Lower leg skin (tissue), 4 donors: ENCODE measurements around the gene ZNF397. TPM values are rescaled to one million over a fixed set of nuclear protein-coding genes. Genes with fewer than 3 reads are reported as not detected.

Experiments
- DNase-seq, 2 donors: peaks; one replicate each; pipeline ENCODE4 v3.0.0-alpha.2; 2019; ENCODE audit warnings: low spot score in 2 of 2
- H3K4me3 ChIP-seq: fragments of 200-600 bp; sonication (generic); 2 replicates; pipeline ENCODE4 v1.5.1; 2017; ENCODE audit warnings: mild to moderate bottlenecking, low read depth; ENCODE audit not compliant: poor library complexity, severe bottlenecking
- POLR2A ChIP-seq, 2 donors: fragments of 450-650 bp; IDR thresholded peaks; one replicate each; pipeline ENCODE4 v1.6.1; 2016 to 2017; ENCODE audit warnings: antibody characterized with exemption in 2 of 2, mild to moderate bottlenecking in 1 of 2, moderate library complexity in 1 of 2
- WGBS, 2 donors: methylation state at CpG; one replicate each; pipeline ENCODE4 v1.1.5; 2018; 5-methylcytosine and 5-hydroxymethylcytosine counted together
- intact Hi-C: fragments of 100-400 bp; cut with DNase I; formaldehyde crosslinking; loops from one replicate; pipeline ENCODE4 v1.15.0; 2023; ENCODE audit warnings: low total_unique reads
- total RNA-seq, 4 donors: library from RNA; depleted of rRNA; stranded (reverse); fragments of >200 nt; gene quantifications; one replicate each; pipeline ENCODE4 v1.1.0, GENCODE V29; 2016
- TF ChIP-seq, protein P1 (sequence below), 3 donors: fragments of 450-650 bp; IDR thresholded peaks; one replicate each; pipeline ENCODE4 v1.5.1; 2016; ENCODE audit warnings: antibody characterized with exemption in 3 of 3, mild to moderate bottlenecking in 3 of 3, moderate library complexity in 2 of 3

Gene ZNF397
- total RNA-seq, 4 donors from 2014 or later = 13.2 to 26.9 (median 19.5) TPM

DNA sequence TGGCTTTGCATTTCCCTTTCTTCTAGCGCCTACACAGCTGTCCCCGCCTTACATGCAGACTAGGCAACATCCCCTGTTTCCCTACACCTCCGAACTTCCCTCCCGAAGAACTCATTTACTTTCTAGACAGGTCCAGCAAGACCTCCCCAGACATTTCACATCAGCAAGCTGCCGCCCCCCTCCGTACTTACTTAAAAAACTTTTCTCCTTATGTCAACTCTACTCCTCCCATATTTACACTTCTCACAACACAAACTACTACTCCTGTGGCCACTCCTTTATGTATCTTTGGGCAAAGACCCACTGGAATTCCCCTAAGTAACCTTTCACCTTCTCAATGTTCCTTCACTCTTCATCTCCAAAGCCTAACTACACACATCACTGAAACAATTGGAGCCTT lies 20.4 kb upstream of the ZNF397 start:
- intact Hi-C loops = no loop called here
- TF ChIP-seq, protein P1, sequence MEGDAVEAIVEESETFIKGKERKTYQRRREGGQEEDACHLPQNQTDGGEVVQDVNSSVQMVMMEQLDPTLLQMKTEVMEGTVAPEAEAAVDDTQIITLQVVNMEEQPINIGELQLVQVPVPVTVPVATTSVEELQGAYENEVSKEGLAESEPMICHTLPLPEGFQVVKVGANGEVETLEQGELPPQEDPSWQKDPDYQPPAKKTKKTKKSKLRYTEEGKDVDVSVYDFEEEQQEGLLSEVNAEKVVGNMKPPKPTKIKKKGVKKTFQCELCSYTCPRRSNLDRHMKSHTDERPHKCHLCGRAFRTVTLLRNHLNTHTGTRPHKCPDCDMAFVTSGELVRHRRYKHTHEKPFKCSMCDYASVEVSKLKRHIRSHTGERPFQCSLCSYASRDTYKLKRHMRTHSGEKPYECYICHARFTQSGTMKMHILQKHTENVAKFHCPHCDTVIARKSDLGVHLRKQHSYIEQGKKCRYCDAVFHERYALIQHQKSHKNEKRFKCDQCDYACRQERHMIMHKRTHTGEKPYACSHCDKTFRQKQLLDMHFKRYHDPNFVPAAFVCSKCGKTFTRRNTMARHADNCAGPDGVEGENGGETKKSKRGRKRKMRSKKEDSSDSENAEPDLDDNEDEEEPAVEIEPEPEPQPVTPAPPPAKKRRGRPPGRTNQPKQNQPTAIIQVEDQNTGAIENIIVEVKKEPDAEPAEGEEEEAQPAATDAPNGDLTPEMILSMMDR (IDR thresholded peaks at IDR 0.05) = no peak
- no peak for TF ChIP-seq POLR2A (IDR thresholded peaks at IDR 0.05)
- no peak overlapping the region for H3K4me3 ChIP-seq
- DNase-seq = no peak
- WGBS, 2 donors = 93 to 94% methylated on average over 6 of the region's 6 CpGs

DNA sequence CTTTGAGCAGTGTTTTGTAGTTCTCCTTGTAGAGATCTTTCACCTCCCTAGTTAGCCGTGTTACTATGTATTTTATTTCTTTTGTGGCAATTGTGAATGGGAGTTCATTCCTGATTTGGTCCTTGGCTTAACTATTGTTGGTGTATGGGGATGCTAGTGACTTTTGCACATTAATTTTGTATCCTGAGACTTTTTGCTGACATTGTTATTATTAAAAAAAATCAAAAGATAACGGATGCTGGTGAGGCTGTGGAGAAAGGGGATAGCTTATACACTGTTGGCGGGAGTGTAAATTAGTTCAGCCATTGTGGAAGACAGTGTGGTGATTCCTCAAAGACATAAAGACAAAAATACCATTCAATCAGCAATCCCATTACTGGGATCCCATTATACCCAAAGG lies 17.0 kb upstream of the ZNF397 start:
- DNase-seq = no peak
- TF ChIP-seq, protein P1 (IDR thresholded peaks at IDR 0.05) = no peak
- WGBS, 2 donors = 89 to 94% methylated on average over 3 of the region's 3 CpGs
- intact Hi-C loops = no loop called here
- H3K4me3 ChIP-seq = no peak overlapping the region

DNA sequence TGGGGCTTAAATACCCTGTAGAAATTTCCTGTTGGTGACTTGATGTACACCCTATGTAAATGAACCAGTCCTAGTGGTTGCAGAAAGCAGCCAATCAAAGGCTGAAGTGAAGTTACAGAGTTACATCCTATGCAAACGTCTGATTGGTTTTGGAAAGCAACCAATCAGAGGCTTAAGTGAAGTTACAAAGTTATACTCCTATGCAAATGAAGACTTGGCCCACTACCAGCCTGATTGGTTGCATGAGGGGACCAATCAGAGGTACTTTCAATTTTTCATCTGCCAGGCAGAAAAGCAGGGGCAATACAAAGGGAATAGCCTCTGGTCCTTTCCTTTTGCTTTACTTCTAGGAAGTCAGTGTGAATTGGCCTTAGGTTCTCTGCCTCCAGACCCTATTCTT lies 13.6 kb upstream of the ZNF397 start:
- 83 to 89% methylated on average over 1 of the region's 1 CpG for WGBS, 2 donors
- no peak for DNase-seq
- intact Hi-C loops = no loop called here
- TF ChIP-seq POLR2A (IDR thresholded peaks at IDR 0.05) = no peak
- TF ChIP-seq, protein P1 (IDR thresholded peaks at IDR 0.05) = no peak
- H3K4me3 ChIP-seq = no peak overlapping the region

DNA sequence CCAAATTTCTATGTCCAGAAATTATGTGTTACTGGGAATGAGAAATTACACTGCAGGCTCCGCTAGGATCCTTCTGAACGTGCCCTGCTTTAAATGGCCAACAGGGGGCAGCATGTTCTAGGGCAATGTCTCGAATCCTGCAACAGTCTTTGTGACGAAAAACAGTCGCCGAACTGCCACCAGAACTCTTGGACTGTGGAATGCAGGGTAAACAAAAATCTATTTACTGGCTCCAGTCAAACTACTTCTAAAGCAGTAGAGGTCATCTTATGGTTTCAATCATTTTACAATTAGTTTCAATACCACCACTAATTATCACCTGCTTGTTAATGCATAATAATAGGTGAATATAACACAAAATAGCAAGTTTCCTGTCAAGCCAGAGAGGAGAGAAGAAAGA lies 9.8 kb upstream of the ZNF397 start:
- 0 to 1% methylated on average over 6 of the region's 6 CpGs for WGBS, 2 donors
- H3K4me3 ChIP-seq = no peak overlapping the region
- peak; percentile 71 to 94 for DNase-seq
- TF ChIP-seq, protein P1 (IDR thresholded peaks at IDR 0.05) = peak in 1 of 3 donors; percentile 42
- TF ChIP-seq POLR2A (IDR thresholded peaks at IDR 0.05) = no peak
- intact Hi-C loops = loop anchor here (10.0 kb wide), 1 partner anchor 134 kb away; no protein-coding TSS in a partner anchor

DNA sequence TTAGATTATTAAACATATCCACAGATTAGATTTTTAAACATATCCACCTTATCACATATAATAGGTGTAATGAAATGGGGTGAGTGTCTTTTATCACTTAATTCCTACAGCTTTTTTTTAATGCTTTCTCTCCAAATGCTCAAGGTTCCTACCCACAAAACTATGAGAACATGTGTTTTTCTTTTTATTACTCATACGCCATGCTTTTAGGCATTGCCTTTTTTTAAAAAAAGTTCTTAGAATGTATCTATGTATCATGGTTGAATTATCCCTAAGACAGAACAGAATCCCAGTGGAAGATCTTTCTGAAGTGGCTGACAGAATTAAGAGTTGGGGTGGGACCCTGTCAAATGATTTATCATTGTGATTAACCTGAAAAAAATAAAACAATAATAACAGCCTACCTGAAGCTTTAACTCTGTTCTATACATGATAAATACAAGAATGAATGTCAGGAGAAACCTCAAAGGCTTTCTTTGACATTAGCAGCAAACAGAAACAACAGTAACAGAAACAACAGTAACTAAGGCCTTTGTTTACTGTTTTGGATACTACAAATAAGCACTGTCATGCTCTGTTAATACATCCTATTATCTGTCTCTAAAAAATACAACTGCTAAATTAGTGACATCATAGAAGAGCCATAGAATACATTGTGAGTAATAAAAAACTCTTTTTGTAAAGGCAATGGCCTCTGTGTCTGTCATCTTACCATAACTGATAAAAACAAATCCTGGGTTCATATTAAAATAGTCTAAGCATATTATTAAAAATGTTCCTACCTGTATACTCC lies 4.1 kb upstream of the ZNF397 start:
- DNase-seq = no peak
- TF ChIP-seq, protein P1 (IDR thresholded peaks at IDR 0.05) = no peak
- TF ChIP-seq POLR2A (IDR thresholded peaks at IDR 0.05) = no peak

More for the DNA sequence above, 4.1 kb upstream of the ZNF397 start:
- no peak overlapping the region for H3K4me3 ChIP-seq
- 83 to 88% methylated on average over 1 of the region's 1 CpG for WGBS, 2 donors
- intact Hi-C loops = loop anchor here (10.0 kb wide), 1 partner anchor 128 kb away; no protein-coding TSS in a partner anchor
